ENCODE measurements around the gene TUBB.

DNA sequence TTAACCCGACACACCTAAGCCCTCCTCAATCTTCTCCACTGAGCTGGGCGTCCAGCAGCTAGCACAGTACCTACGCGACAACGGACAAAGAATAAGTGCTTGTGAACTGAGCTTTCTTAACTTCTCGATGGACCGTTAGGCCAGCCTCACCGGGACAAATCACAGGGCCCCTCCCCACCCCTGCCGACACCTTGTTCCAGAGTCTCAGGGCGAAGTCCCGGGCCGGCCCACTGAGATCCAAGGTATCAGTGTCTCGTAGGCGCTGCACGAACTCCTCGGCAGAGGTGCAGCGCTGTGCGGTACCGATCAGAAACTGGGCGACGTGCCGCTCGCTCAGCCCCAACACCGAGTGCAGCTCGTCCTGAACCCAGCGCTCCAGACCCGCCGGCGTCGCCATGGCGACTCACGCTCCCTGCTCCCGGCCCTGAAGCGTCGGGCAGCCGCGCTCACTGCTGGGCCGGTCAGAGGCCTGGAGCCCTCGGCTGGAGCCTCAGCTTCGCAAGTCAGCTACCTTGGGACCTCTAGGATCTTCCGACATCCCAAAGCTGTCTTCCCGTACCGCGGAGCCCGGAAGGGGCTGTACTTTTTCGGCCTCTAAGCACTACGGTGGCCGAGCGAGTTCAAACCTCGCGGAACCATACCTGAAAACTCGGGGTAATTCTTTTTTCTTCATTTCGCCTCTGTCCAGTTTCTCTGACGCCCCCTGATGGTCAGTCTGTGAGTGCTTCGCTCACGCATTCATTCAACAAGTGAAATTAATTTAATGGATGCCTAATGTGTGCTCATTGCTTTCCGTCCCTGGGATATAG, 47.5 kb upstream of the TUBB start, which contains the start of gene DHX16:
- TF ChIP-seq, protein P1, sequence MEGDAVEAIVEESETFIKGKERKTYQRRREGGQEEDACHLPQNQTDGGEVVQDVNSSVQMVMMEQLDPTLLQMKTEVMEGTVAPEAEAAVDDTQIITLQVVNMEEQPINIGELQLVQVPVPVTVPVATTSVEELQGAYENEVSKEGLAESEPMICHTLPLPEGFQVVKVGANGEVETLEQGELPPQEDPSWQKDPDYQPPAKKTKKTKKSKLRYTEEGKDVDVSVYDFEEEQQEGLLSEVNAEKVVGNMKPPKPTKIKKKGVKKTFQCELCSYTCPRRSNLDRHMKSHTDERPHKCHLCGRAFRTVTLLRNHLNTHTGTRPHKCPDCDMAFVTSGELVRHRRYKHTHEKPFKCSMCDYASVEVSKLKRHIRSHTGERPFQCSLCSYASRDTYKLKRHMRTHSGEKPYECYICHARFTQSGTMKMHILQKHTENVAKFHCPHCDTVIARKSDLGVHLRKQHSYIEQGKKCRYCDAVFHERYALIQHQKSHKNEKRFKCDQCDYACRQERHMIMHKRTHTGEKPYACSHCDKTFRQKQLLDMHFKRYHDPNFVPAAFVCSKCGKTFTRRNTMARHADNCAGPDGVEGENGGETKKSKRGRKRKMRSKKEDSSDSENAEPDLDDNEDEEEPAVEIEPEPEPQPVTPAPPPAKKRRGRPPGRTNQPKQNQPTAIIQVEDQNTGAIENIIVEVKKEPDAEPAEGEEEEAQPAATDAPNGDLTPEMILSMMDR (IDR thresholded peaks at IDR 0.05; ENCODE audit: low read depth, low read length, missing input control): peak; percentile 97
- TF ChIP-seq RAD21 (IDR thresholded peaks at IDR 0.05) (peak; percentile 86 to 88), GABPA (IDR thresholded peaks at IDR 0.05 in 1 of 2, conservative IDR thresholded peaks at IDR 0.05 in 1 of 2) (peak; percentile 50 to 90), ATF3 (IDR thresholded peaks at IDR 0.05) (peak; percentile 58), REST (IDR thresholded peaks at IDR 0.05) (peak; percentile 55)
